ENCODE data around the gene SLC35B2. TPM values are rescaled to one million over a fixed set of nuclear protein-coding genes. Genes with fewer than 3 reads are reported as not detected.

SLC35B2 gene
- total RNA-seq, 1 experiment from 2014 or later = 90.6 TPM

GRCh38 chr6:44228836-44229235 lies 28.5 kb downstream of the SLC35B2 start:
- peaks cover 14% of the 10 kb centered on the region for H3K36me3 ChIP-seq (ENCODE audit: low read depth, low read length)
- H3K9me2 ChIP-seq (replicated peaks; ENCODE audit: low read length) = no peaks in the 10 kb centered on the region
- ChIA-PET POLR2A (ENCODE audit: unreplicated experiment) (no interaction called here), CTCF (no interaction called here)
- H3F3A ChIP-seq (ENCODE audit: low read length, unreplicated experiment) = no peaks in the 10 kb centered on the region
- no peak overlapping the region for H3K4me2 ChIP-seq (ENCODE audit: low read length)
- no peak overlapping the region for H3K9ac ChIP-seq (ENCODE audit: low read length)
- TF ChIP-seq CTCF (conservative IDR thresholded peaks at IDR 0.05; ENCODE audit: low read depth, low read length) (no peak), EZH2 (IDR thresholded peaks at IDR 0.05; ENCODE audit: low read length, unreplicated experiment) (no peak), EZH2phosphoT487 (IDR thresholded peaks at IDR 0.05; ENCODE audit: borderline replicate concordance, low read length) (no peak)
- H3K27me3 ChIP-seq (ENCODE audit: low read length) = no peaks in the 10 kb centered on the region
- H3K4me1 ChIP-seq (ENCODE audit: insufficient read depth, low read length) = peaks cover 15% of the 10 kb centered on the region
- ATAC-seq (no peak), DNase-seq (no peak)
- H4K20me1 ChIP-seq (ENCODE audit: low read length) = peaks cover 5% of the 10 kb centered on the region; the same call in 1 of the 2 replicates
- peaks cover 32% of the 10 kb centered on the region for H3K79me2 ChIP-seq (ENCODE audit: low read length)
- BruUV-seq (replicated peaks) = no TSS peak
- intact Hi-C loops (cut with micrococcal nuclease) = no loop called here
- no peak overlapping the region for H3K4me3 ChIP-seq (ENCODE audit: low read length)
- H3K9me3 ChIP-seq (ENCODE audit: low read length) = no peaks in the 10 kb centered on the region
- no peak overlapping the region for H2AFZ ChIP-seq (ENCODE audit: low read length)
- H3K27ac ChIP-seq (ENCODE audit: low read length) = no peak overlapping the region

GRCh38 chr6:44228433-44228832 lies 28.9 kb downstream of the SLC35B2 start:
- H3K4me3 ChIP-seq (ENCODE audit: low read length) = no peak overlapping the region
- no peaks in the 10 kb centered on the region for H3K9me2 ChIP-seq (replicated peaks; ENCODE audit: low read length)
- CTCF ChIA-PET = no interaction called here
- ATAC-seq (no peak), DNase-seq (no peak)
- intact Hi-C loops (cut with micrococcal nuclease) = no loop called here
- H3K9ac ChIP-seq (ENCODE audit: low read length) = no peak overlapping the region
- no peaks in the 10 kb centered on the region for H3F3A ChIP-seq (ENCODE audit: low read length, unreplicated experiment)
- no peaks in the 10 kb centered on the region for H3K9me3 ChIP-seq (ENCODE audit: low read length)
- peaks cover 11% of the 10 kb centered on the region for H3K4me1 ChIP-seq (ENCODE audit: insufficient read depth, low read length)
- no peak overlapping the region for H3K4me2 ChIP-seq (ENCODE audit: low read length)
- H3K27ac ChIP-seq (ENCODE audit: low read length) = no peak overlapping the region
- H3K79me2 ChIP-seq (ENCODE audit: low read length) = peaks cover 32% of the 10 kb centered on the region
- peaks cover 5% of the 10 kb centered on the region; the same call in 1 of the 2 replicates for H4K20me1 ChIP-seq (ENCODE audit: low read length)
- POLR2A ChIA-PET (ENCODE audit: unreplicated experiment) = no interaction called here
- peaks cover 14% of the 10 kb centered on the region for H3K36me3 ChIP-seq (ENCODE audit: low read depth, low read length)
- no peak overlapping the region for H2AFZ ChIP-seq (ENCODE audit: low read length)
- no TSS peak for BruUV-seq (replicated peaks)
- TF ChIP-seq CTCF (conservative IDR thresholded peaks at IDR 0.05; ENCODE audit: low read depth, low read length) = no peak
- TF ChIP-seq EZH2 (IDR thresholded peaks at IDR 0.05; ENCODE audit: low read length, unreplicated experiment) = no peak
- no peak for TF ChIP-seq EZH2phosphoT487 (IDR thresholded peaks at IDR 0.05; ENCODE audit: borderline replicate concordance, low read length)
- no peaks in the 10 kb centered on the region for H3K27me3 ChIP-seq (ENCODE audit: low read length)

DNA sequence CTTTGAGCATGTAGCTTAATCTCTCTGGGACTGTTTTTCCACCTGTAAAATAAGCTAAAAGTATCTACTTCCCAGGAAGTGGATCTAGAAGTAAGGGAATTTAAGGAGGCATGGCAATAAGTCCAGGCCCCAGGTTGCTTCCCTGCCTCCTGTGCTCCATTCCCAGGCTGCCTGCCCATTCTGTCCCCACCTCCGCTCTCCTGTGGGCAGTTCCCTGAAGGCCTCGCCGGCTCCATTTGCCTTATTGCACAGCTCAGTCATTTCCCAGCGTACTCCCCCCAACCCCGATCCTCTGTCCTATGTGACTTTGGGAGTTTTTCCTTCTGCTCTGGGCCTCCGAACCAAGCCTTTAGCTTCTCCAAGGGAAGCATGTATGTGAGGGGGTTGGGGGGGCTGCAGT lies 29.3 kb downstream of the SLC35B2 start:
- Histone ChIP-seq H3F3A (ENCODE audit: low read length, unreplicated experiment) (no peaks in the 10 kb centered on the region), H3K27me3 (ENCODE audit: low read length) (no peaks in the 10 kb centered on the region), H3K4me1 (ENCODE audit: insufficient read depth, low read length) (peaks cover 10% of the 10 kb centered on the region), H3K4me3 (ENCODE audit: low read length) (no peak overlapping the region), H2AFZ (ENCODE audit: low read length) (no peak overlapping the region), H3K4me2 (ENCODE audit: low read length) (no peak overlapping the region), H3K27ac (ENCODE audit: low read length) (no peak overlapping the region), H4K20me1 (ENCODE audit: low read length) (peaks cover 5% of the 10 kb centered on the region; the same call in 1 of the 2 replicates), H3K9me2 (replicated peaks; ENCODE audit: low read length) (no peaks in the 10 kb centered on the region), H3K9ac (ENCODE audit: low read length) (no peak overlapping the region), H3K9me3 (ENCODE audit: low read length) (no peaks in the 10 kb centered on the region), H3K36me3 (ENCODE audit: low read depth, low read length) (peaks cover 14% of the 10 kb centered on the region), H3K79me2 (ENCODE audit: low read length) (peaks cover 32% of the 10 kb centered on the region)
- ChIA-PET POLR2A (ENCODE audit: unreplicated experiment) (no interaction called here), CTCF (no interaction called here)
- intact Hi-C loops (cut with micrococcal nuclease) = no loop called here
- ATAC-seq (no peak), DNase-seq (no peak)
- TF ChIP-seq CTCF (conservative IDR thresholded peaks at IDR 0.05; ENCODE audit: low read depth, low read length) (no peak), EZH2 (IDR thresholded peaks at IDR 0.05; ENCODE audit: low read length, unreplicated experiment) (no peak), EZH2phosphoT487 (IDR thresholded peaks at IDR 0.05; ENCODE audit: borderline replicate concordance, low read length) (no peak)
- BruUV-seq (replicated peaks) = no TSS peak
